Osteoblast (primary cell): ENCODE data around the gene CFAP99. TPM values are rescaled to one million over a fixed set of nuclear protein-coding genes. Genes with fewer than 3 reads are reported as not detected.
A peak's percentile ranks its signal among the peaks of the same experiment; 100 is the strongest.

Experiments used
- DNase-seq: peaks from one replicate; pipeline ENCODE4 v3.0.0; 2011; ENCODE audit warnings: low spot score, mixed read lengths; ENCODE audit not compliant: insufficient read length; ENCODE audit errors: missing footprints
- H2AFZ ChIP-seq: 2 replicates; pipeline ENCODE4 v1.6.0; 2011; ENCODE audit warnings: mild to moderate bottlenecking, low read length
- H3K27ac ChIP-seq: 2 replicates; pipeline ENCODE4 v1.5.1; 2011; ENCODE audit warnings: mild to moderate bottlenecking, low read depth, low read length, moderate library complexity
- H3K27me3 ChIP-seq: 2 replicates; pipeline ENCODE4 v1.6.0; 2012; ENCODE audit warnings: mild to moderate bottlenecking, control low read depth, inconsistent platforms, low read length, moderate library complexity; ENCODE audit not compliant: insufficient read depth
- H3K36me3 ChIP-seq: 2 replicates; pipeline ENCODE4 v1.5.1; 2011; ENCODE audit warnings: mild to moderate bottlenecking, low read length, control low read depth, moderate library complexity; ENCODE audit not compliant: insufficient read depth
- H3K4me1 ChIP-seq: 2 replicates; pipeline ENCODE4 v1.5.1; 2011; ENCODE audit warnings: mild to moderate bottlenecking, low read length, control low read depth, moderate library complexity; ENCODE audit not compliant: insufficient read depth
- H3K4me2 ChIP-seq: 2 replicates; pipeline ENCODE4 v1.6.0; 2011; ENCODE audit warnings: mild to moderate bottlenecking, low read length; ENCODE audit not compliant: insufficient read depth
- H3K4me3 ChIP-seq: fragments of 200-600 bp; sonication (generic); 3 replicates; pipeline ENCODE4 v1.5.1; 2012; ENCODE audit warnings: mild to moderate bottlenecking, low read length, inconsistent platforms; ENCODE audit not compliant: insufficient read depth
- H3K79me2 ChIP-seq: 2 replicates; pipeline ENCODE4 v1.6.0; 2012; ENCODE audit warnings: mild to moderate bottlenecking, low read length, control low read depth, inconsistent platforms; ENCODE audit not compliant: insufficient read depth
- H3K9me3 ChIP-seq: 2 replicates; pipeline ENCODE4 v1.5.1; 2011; ENCODE audit warnings: low read depth, low read length, control low read depth
- H4K20me1 ChIP-seq: 2 replicates; pipeline ENCODE4 v1.6.0; 2012; ENCODE audit warnings: mild to moderate bottlenecking, low read length, control low read depth; ENCODE audit not compliant: insufficient read depth
- total RNA-seq: library from RNA; depleted of rRNA; stranded (reverse); fragments of >200 nt; gene quantifications from 2 replicates; pipeline ENCODE4 v1.2.3, GENCODE V29; 2012
- TF ChIP-seq, protein P1 (sequence below): IDR thresholded peaks from 2 replicates; pipeline ENCODE4 v1.5.1; 2011; ENCODE audit warnings: mild to moderate bottlenecking, low read depth, low read length, moderate library complexity; ENCODE audit errors: extremely low read depth

The CFAP99 gene
- total RNA-seq, 1 donor, result under 0.01 TPM

- DNase-seq, result peak; percentile 80
- Histone ChIP-seq H3K79me2 (no peaks in the 10 kb centered on the region), H2AFZ (no peak overlapping the region), H3K9me3 (no peaks in the 10 kb centered on the region), H3K27ac (no peak overlapping the region), H4K20me1 (no peaks in the 10 kb centered on the region), H3K4me3 (no peak overlapping the region), H3K27me3 (peaks cover 34% of the 10 kb centered on the region), H3K36me3 (no peaks in the 10 kb centered on the region), H3K4me1 (no peaks in the 10 kb centered on the region), H3K4me2 (no peak overlapping the region)
- TF ChIP-seq, protein P1, sequence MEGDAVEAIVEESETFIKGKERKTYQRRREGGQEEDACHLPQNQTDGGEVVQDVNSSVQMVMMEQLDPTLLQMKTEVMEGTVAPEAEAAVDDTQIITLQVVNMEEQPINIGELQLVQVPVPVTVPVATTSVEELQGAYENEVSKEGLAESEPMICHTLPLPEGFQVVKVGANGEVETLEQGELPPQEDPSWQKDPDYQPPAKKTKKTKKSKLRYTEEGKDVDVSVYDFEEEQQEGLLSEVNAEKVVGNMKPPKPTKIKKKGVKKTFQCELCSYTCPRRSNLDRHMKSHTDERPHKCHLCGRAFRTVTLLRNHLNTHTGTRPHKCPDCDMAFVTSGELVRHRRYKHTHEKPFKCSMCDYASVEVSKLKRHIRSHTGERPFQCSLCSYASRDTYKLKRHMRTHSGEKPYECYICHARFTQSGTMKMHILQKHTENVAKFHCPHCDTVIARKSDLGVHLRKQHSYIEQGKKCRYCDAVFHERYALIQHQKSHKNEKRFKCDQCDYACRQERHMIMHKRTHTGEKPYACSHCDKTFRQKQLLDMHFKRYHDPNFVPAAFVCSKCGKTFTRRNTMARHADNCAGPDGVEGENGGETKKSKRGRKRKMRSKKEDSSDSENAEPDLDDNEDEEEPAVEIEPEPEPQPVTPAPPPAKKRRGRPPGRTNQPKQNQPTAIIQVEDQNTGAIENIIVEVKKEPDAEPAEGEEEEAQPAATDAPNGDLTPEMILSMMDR, result no peak
Observed at GRCh38 chr4:2424581-2424980, 5.8 kb downstream of the CFAP99 start.

DNA sequence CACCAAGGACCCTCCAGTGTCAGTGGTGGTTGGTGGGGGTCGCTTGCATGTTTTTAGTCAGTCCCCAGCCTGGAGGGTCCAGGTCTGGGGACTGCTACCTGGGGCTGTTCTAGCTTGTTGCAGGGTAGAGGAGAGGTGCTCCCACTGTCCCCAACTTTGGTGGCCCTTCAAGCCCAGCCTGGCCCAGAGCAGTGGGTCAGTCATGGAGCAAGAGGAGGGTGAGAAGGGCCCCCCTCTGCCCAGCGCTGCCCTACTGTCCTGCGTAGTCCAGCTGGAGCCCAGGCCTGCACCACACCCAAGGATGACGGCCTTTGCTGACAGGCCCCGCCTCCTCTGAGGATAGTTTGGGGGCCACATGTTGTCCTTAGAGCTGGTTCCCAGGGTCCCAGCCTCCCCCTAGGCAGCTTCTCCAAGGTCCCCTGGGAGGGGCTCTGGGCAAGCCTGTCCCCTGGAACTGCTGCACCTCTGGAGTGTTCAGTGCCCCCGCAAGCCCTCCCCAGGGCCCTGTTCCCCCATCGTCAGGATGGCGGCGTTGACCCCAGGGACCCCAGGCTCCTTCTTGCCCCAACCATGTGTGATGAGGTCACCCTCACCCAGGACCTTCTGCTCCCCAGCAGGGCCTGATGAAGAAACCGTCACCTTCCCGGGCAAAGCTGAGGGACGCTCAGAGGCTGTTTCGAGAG is 6.8 kb downstream of the CFAP99 start:
- no peaks in the 10 kb centered on the region for H3K79me2 ChIP-seq
- no peak overlapping the region for H3K4me3 ChIP-seq
- H3K9me3 ChIP-seq, result peaks cover 2% of the 10 kb centered on the region
- peaks cover 25% of the 10 kb centered on the region for H3K27me3 ChIP-seq
- H3K36me3 ChIP-seq, result no peaks in the 10 kb centered on the region
- H3K27ac ChIP-seq, result no peak overlapping the region
- DNase-seq, result peak; percentile 6
- H4K20me1 ChIP-seq, result peaks cover 6% of the 10 kb centered on the region
- TF ChIP-seq, protein P1, result no peak
- no peak overlapping the region for H2AFZ ChIP-seq
- H3K4me2 ChIP-seq, result no peak overlapping the region
- no peaks in the 10 kb centered on the region for H3K4me1 ChIP-seq

GRCh38 chr4:2426069-2426397 is 7.3 kb downstream of the CFAP99 start:
- DNase-seq, result no peak

GRCh38 chr4:2426711-2427275 is 8.0 kb downstream of the CFAP99 start:
- Histone ChIP-seq H3K4me1 (no peaks in the 10 kb centered on the region), H3K9me3 (peaks cover 2% of the 10 kb centered on the region), H2AFZ (no peak overlapping the region), H3K27ac (no peak overlapping the region), H3K36me3 (no peaks in the 10 kb centered on the region), H3K4me3 (no peak overlapping the region), H3K4me2 (no peak overlapping the region), H4K20me1 (peaks cover 6% of the 10 kb centered on the region), H3K27me3 (peaks cover 14% of the 10 kb centered on the region), H3K79me2 (no peaks in the 10 kb centered on the region)
- no peak for DNase-seq
- TF ChIP-seq, protein P1, result no peak

More at GRCh38 chr4:2426069-2426397, 7.3 kb downstream of the CFAP99 start:
- TF ChIP-seq, protein P1, result no peak
- no peak overlapping the region for H3K4me3 ChIP-seq
- no peaks in the 10 kb centered on the region for H3K79me2 ChIP-seq
- peaks cover 19% of the 10 kb centered on the region for H3K27me3 ChIP-seq
- H4K20me1 ChIP-seq, result peaks cover 6% of the 10 kb centered on the region
- no peak overlapping the region for H2AFZ ChIP-seq
- H3K27ac ChIP-seq, result no peak overlapping the region
- H3K36me3 ChIP-seq, result no peaks in the 10 kb centered on the region
- no peaks in the 10 kb centered on the region for H3K4me1 ChIP-seq
- H3K9me3 ChIP-seq, result peaks cover 2% of the 10 kb centered on the region
- H3K4me2 ChIP-seq, result no peak overlapping the region
